OCI-LY1 (cell line): ENCODE data around the gene OR5H2.

Experiments
- CTCF ChIP-seq: fragments of 200-600 bp; sonication (generic), shearing (Covaris generic); IDR thresholded peaks from 2 replicates; pipeline ENCODE4 v1.5.1; 2017; ENCODE audit warnings: mild to moderate bottlenecking, antibody characterized with exemption, low read length, moderate library complexity, mixed read lengths
- EZH2 ChIP-seq: fragments of 200-600 bp; sonication (generic), shearing (Covaris generic); IDR thresholded peaks from 2 replicates; pipeline ENCODE4 v1.8.0; 2017; ENCODE audit warnings: borderline replicate concordance, mixed run types, mild to moderate bottlenecking, antibody characterized with exemption, low read length, moderate library complexity, mixed read lengths

- TF ChIP-seq EZH2, result no peak
- TF ChIP-seq CTCF, result no peak
Measured at GRCh38 chr3:98326105-98326893, 44.0 kb downstream of the OR5H2 start.
